Smooth muscle cell (in vitro differentiated cells): Measurements from ENCODE around the gene SIRT5. TPM values are rescaled to one million over a fixed set of nuclear protein-coding genes. Genes with fewer than 3 reads are reported as not detected.

Experiments
- DNase-seq: peaks from one replicate; lab custom pipeline; 2025; ENCODE audit not compliant: unreplicated experiment; lab: John Stamatoyannopoulos, UW
- H2AFZ ChIP-seq: fragments of 200-600 bp; sonication (generic); 2 replicates; pipeline ENCODE4 v1.6.0; 2016; ENCODE audit warnings: antibody characterized with exemption, low read depth, mild to moderate bottlenecking
- H3F3A ChIP-seq: fragments of 200-600 bp; sonication (generic); 2 replicates; pipeline ENCODE4 v1.6.0; 2017; ENCODE audit warnings: antibody characterized with exemption, low read depth
- H3K27ac ChIP-seq: fragments of 200-600 bp; sonication (generic); 2 replicates; pipeline ENCODE4 v1.5.1; 2016; ENCODE audit warnings: low read depth, mild to moderate bottlenecking
- H3K27me3 ChIP-seq: fragments of 200-600 bp; sonication (generic); 2 replicates; pipeline ENCODE4 v1.6.1; 2016; ENCODE audit warnings: low read depth, mild to moderate bottlenecking
- H3K36me3 ChIP-seq: fragments of 200-600 bp; sonication (generic); 2 replicates; pipeline ENCODE4 v1.5.1; 2016; ENCODE audit warnings: low read depth
- H3K4me1 ChIP-seq: fragments of 200-600 bp; sonication (generic); 2 replicates; pipeline ENCODE4 v1.5.1; 2016; ENCODE audit warnings: low read depth
- H3K4me2 ChIP-seq: fragments of 200-600 bp; sonication (generic); 2 replicates; pipeline ENCODE4 v1.6.0; 2016; ENCODE audit warnings: mild to moderate bottlenecking
- H3K4me3 ChIP-seq: fragments of 200-600 bp; sonication (generic); 2 replicates; pipeline ENCODE4 v1.5.1; 2016; ENCODE audit warnings: mild to moderate bottlenecking
- H3K79me2 ChIP-seq: fragments of 200-600 bp; sonication (generic); 2 replicates; pipeline ENCODE4 v1.6.0; 2016; ENCODE audit warnings: low read depth, mild to moderate bottlenecking
- H3K9ac ChIP-seq: fragments of 200-600 bp; sonication (generic); 2 replicates; pipeline ENCODE4 v1.6.0; 2016; ENCODE audit warnings: low read depth
- H3K9me3 ChIP-seq: fragments of 200-600 bp; sonication (generic); replicated peaks from 2 replicates; pipeline ENCODE4 v1.5.1; 2016; ENCODE audit warnings: low read depth
- H4K20me1 ChIP-seq: fragments of 200-600 bp; sonication (generic); 2 replicates; pipeline ENCODE4 v1.6.0; 2016; ENCODE audit warnings: low read depth
- WGBS: methylation state at CpG from one replicate; pipeline ENCODE4 v1.1.7; 2016; ENCODE audit warnings: low lambda C conversion rate; 5-methylcytosine and 5-hydroxymethylcytosine counted together
- polyA plus RNA-seq: library from polyadenylated mRNA; unstranded; fragments of >200 nt; fragmentation: Nextera tagmentation; extraction: Ambion mirVana; gene quantifications from 2 replicates; pipeline ENCODE4 v1.2.1, GENCODE V29; 2016
- total RNA-seq: library from RNA; depleted of rRNA; stranded (reverse); fragments of >200 nt; gene quantifications from 2 replicates; pipeline ENCODE4 v1.2.3, GENCODE V29; 2014
- TF ChIP-seq, protein P1 (sequence below): fragments of 200-600 bp; sonication (generic); IDR thresholded peaks from 2 replicates; pipeline ENCODE4 v1.5.1; 2017; ENCODE audit warnings: borderline replicate concordance, mild to moderate bottlenecking, antibody characterized with exemption; ENCODE audit not compliant: insufficient read depth, poor library complexity, severe bottlenecking

Gene SIRT5
- total and polyA plus RNA-seq, 2 experiments from 2014 or later = 5.2 to 5.5 TPM

- Histone ChIP-seq H3K4me3 (no peak overlapping the region), H3K4me2 (no peak overlapping the region), H2AFZ (no peak overlapping the region), H3F3A (no peaks in the 10 kb centered on the region), H3K36me3 (no peaks in the 10 kb centered on the region), H3K27me3 (peaks cover 10% of the 10 kb centered on the region), H3K4me1 (no peaks in the 10 kb centered on the region), H4K20me1 (no peaks in the 10 kb centered on the region), H3K27ac (no peak overlapping the region), H3K9me3 (no peaks in the 10 kb centered on the region), H3K9ac (no peak overlapping the region), H3K79me2 (no peaks in the 10 kb centered on the region)
- TF ChIP-seq, protein P1, sequence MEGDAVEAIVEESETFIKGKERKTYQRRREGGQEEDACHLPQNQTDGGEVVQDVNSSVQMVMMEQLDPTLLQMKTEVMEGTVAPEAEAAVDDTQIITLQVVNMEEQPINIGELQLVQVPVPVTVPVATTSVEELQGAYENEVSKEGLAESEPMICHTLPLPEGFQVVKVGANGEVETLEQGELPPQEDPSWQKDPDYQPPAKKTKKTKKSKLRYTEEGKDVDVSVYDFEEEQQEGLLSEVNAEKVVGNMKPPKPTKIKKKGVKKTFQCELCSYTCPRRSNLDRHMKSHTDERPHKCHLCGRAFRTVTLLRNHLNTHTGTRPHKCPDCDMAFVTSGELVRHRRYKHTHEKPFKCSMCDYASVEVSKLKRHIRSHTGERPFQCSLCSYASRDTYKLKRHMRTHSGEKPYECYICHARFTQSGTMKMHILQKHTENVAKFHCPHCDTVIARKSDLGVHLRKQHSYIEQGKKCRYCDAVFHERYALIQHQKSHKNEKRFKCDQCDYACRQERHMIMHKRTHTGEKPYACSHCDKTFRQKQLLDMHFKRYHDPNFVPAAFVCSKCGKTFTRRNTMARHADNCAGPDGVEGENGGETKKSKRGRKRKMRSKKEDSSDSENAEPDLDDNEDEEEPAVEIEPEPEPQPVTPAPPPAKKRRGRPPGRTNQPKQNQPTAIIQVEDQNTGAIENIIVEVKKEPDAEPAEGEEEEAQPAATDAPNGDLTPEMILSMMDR = no peak
- 74% methylated on average over 1 of the region's 1 CpG for WGBS
- no peak for DNase-seq
Measured at GRCh38 chr6:13563009-13563408, 11.4 kb upstream of the SIRT5 start.

DNA sequence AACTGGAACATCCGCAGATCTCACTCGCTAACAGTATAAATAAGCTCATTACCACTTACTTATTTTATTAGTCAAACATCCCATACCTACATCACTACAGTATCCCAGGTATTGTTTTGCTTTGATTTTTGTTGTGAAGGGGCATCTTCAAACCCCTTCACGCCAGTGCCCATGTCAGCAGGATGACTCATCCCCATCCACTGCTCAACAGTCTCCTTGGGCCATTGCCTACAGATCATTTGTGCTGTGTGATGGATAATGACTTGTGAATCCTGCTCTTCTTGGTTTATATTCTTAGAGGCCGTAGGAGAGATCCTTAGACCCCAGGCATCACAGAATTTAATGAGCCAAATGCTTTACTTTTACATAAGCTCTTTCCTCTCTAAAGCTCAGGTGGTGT, 8.5 kb upstream of the SIRT5 start:
- no peak for DNase-seq
- TF ChIP-seq, protein P1 = no peak
- no peak overlapping the region for H2AFZ ChIP-seq
- H3K9me3 ChIP-seq = no peaks in the 10 kb centered on the region
- WGBS = 87% methylated on average over 4 of the region's 4 CpGs
- H3K36me3 ChIP-seq = no peaks in the 10 kb centered on the region
- no peak overlapping the region for H3K9ac ChIP-seq
- no peaks in the 10 kb centered on the region for H3K4me1 ChIP-seq
- no peaks in the 10 kb centered on the region for H4K20me1 ChIP-seq
- H3K27me3 ChIP-seq = peaks cover 10% of the 10 kb centered on the region
- H3F3A ChIP-seq = no peaks in the 10 kb centered on the region
- H3K4me2 ChIP-seq = no peak overlapping the region
- H3K79me2 ChIP-seq = no peaks in the 10 kb centered on the region
- H3K27ac ChIP-seq = no peak overlapping the region
- no peak overlapping the region for H3K4me3 ChIP-seq

DNA sequence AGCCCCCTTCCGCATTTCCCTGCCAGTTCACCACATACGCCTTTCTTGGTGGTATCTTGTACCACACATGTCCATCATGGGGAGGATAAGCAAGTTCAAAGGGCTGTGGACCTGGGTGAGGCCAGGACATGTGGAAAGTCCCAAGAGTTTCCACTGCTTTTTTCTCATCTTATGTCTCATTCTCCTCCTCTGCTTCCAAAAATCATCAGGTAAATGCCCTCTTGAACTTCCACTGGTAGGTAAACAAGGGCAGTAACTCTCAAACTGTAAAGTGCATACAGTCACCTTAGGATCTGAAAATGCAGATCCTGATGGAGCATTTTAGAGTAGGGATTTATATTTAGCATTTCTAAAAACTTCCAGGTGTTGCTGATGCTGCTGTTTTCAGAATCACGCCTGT, 7.9 kb upstream of the SIRT5 start:
- no peaks in the 10 kb centered on the region for H4K20me1 ChIP-seq
- H3K27ac ChIP-seq = no peak overlapping the region
- no peaks in the 10 kb centered on the region for H3K4me1 ChIP-seq
- H3K9me3 ChIP-seq = no peaks in the 10 kb centered on the region
- no peak overlapping the region for H3K4me2 ChIP-seq
- no peaks in the 10 kb centered on the region for H3K36me3 ChIP-seq
- WGBS = 94% methylated on average over 3 of the region's 3 CpGs
- TF ChIP-seq, protein P1 = no peak
- no peak overlapping the region for H3K9ac ChIP-seq
- DNase-seq = no peak
- no peaks in the 10 kb centered on the region for H3K79me2 ChIP-seq
- H3F3A ChIP-seq = no peaks in the 10 kb centered on the region
- H3K4me3 ChIP-seq = no peak overlapping the region
- peaks cover 10% of the 10 kb centered on the region for H3K27me3 ChIP-seq
- no peak overlapping the region for H2AFZ ChIP-seq

- WGBS = 97% methylated on average over 5 of the region's 5 CpGs
- Histone ChIP-seq H4K20me1 (no peaks in the 10 kb centered on the region), H3K79me2 (no peaks in the 10 kb centered on the region), H3K9ac (no peak overlapping the region), H3K4me2 (no peak overlapping the region), H3K27ac (no peak overlapping the region), H3F3A (no peaks in the 10 kb centered on the region), H3K27me3 (peaks cover 10% of the 10 kb centered on the region), H3K36me3 (no peaks in the 10 kb centered on the region), H2AFZ (no peak overlapping the region), H3K4me1 (no peaks in the 10 kb centered on the region), H3K9me3 (no peaks in the 10 kb centered on the region), H3K4me3 (no peak overlapping the region)
- TF ChIP-seq, protein P1 = no peak
- DNase-seq = no peak
Measured at GRCh38 chr6:13568970-13569369, 5.4 kb upstream of the SIRT5 start.
